ENCODE data around the gene ISLR.

ISLR gene

GRCh38 chr15:74216949-74217348, 43.4 kb downstream of the ISLR start:
- DNase-seq, result no peak

DNA sequence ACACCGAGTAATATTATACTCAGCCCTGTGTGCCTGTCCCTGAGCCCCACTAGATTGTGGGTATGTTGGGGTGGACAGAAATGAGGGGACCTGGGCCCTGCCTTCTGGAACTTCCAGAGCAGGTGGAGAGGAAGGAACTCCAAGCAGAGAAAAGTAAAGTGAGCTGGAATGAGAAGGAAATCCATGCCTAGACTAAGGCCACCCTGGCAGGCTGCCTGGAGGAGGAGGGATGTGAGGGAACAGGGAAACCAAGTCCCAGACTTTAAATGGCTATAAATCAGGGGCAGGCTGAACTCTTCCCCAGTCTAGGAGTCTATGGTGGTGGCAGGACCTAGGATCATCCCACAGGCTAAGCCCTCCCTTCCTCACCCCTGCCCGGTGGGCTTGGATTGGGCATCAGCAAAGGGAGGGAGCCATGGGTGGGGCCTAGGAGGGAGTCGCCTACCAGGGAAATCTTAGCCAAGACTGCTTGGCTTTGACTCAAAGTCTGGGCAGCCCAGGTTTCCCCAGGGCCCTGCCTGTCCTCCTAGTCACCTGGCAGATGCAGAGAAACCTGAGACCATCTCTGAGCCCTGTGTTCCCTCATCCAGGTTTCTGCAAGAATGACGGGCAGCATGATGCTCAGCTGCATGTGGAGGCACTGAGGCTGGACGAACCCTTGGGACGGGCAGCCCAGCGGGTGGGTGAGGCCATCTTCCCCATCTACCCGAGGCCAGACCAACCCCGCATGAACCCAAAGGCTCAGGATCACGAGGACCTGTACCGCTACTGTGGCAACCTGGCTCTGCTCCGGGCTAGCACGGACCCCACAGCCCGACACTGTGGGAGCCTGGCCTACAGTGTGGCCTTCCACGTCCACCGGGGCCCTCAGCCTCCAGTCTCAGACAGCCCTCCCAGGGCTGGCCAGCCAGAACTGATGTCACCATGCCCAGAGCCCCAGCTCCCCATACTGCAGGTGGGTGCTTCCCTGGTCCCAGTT, 44.7 kb downstream of the ISLR start:
- no peak for DNase-seq

DNA sequence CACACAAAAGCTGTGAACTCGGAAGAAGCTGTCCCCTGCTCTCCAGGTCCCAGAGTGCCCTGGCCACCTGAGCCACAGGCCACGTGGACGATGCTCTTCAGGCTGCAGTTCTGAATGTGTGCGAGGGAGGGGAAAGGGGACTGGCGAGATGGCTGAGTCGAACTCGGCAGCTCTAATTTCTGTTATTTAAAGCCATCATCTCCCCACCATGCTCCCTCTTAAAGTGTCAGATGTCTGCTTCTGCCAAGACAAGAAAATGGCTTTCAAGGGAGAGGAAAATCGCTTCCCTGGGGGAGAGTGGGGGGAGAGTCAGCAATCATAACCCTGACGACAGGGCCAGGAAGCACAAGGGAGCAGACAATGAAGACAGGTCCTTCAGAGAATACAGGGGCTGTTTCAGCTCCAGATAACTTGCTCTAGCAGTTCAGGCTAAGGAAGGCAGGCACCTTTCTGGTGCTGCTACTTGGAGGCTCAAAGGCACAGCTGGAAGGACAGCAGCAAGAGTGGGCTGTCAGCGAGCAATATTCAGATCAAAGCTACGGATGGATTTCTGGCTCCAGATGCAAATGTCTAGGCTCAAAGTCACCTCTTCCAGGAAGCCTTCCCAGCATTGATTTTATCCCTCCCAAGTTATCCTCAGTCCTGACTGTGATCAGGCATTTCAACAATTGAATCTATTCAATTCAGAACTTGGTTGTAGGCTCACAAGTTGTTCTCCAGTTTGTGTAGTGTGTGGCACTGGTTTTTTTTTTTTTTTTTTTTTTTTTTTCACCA, 47.2 kb downstream of the ISLR start:
- no peak for DNase-seq

DNA sequence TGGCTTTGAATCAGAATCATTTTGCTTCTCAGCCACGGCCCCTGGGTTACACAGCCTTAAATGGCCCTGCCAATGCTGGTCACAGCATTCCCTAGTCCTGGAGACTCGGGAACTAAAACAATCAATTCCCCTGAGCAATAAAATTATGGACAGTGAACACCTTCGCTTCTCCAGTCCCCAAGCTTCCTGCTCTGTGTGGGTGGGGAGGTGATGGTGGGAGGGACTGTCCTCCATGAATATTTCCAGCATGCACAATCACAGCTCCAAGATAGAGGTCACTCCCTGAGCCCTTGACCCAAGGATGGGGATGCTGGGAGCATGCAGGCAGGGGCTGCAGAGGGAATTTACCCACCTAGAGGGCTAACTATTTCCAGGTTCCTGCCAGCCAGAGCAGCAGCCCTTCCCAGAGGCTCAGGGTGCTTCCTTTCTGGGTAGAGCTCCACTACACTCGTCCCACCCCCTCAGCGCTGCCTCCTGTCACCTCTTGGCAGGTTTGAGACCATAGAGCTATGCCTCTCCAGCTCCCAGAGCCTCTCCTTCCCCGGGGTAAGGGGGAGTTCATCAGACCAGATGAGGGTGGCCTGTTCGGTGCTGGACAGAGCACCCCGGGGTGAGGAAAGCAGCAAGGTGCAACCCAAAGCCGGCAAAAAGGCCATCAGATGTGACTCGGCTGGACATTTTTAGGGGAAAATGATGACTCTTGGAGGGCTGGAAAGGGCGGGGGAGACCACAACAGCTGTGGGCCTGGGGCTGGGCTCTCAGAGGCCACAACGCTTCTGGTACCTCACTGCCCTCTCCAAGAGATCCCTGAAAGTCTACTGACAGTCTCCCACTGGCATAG, 48.1 kb downstream of the ISLR start:
- no peak for DNase-seq

DNA sequence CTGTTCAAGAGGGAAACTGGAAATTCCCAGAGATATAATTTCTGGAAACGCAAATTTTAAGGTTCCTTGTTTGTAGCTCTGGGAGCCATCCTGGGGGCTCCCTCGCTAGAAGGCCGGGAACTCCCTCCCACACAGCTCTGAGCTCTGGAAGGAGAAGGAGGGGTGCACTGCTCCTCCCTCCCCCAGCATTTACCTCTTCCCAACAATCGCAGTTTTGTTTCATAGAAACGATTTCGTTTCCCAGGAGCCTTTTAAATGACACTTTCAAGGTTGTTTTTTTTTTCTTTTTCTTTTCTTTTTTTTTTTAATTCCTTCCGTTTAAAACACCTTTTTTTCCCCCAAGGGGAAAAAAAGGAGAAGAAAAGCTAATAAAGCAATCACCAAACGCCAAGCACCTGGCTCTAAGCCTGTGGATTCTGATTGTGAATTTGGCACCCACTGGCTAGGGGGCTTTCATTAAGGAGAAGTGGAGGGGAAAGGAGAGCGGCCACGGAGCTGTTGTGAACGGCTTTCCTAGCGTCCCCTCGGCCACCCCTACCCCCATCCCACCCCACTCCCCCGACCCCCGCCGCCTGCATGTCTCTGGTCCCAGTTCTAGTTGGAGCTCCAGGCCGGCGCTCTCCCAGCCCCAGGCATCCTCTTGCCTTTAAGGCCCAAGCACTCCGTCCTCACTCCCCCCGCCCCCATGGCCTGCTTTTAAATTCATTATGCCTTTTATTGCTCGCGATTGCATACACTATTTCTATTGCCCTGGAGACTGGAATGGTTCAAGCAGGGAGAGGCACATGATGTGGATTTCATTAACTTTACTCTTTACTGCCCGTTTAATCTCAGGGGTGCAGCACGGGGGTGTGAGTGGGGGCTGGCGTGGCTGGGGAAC, 49.0 kb downstream of the ISLR start:
- DNase-seq, result no peak

DNA sequence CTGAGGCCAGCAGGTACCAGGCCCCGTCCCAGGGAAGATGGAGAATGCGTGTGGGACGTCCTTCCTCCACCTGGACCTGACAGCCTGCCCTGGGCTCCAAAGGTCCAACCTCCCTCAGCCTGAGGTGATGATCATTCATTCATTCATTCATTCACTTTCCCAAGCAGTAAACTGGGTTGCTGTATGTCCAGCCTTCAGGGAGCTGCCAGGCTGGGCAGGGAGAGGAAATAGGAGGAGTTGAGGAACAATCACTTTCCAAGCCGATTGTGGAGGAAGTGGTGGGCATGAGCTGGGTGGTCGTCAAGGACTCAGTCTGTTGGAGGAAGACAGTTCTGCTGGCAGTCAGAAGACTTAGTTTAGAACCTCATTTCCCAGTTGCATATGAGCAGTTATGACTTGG, 52.4 kb downstream of the ISLR start:
- DNase-seq, result no peak
